ENCODE data around the gene SH3GLB1. TPM values are rescaled to one million over a fixed set of nuclear protein-coding genes. Genes with fewer than 3 reads are reported as not detected.

The SH3GLB1 gene
- total and polyA plus RNA-seq, 9 donors = 18.8 to 63.2 (median 49.5) TPM

GRCh38 chr1:86713477-86713876, 9.1 kb downstream of the SH3GLB1 start:
- no peak overlapping the region for H3K4me3 ChIP-seq
- intact Hi-C loops (cut with DNase I) = no loop called here
- TF ChIP-seq POLR2A (IDR thresholded peaks at IDR 0.05) (no peak), CTCF (IDR thresholded peaks at IDR 0.05) (no peak), EP300 (IDR thresholded peaks at IDR 0.05) (no peak)
- H3K36me3 ChIP-seq = no peaks in the 10 kb centered on the region
- no peak overlapping the region for H3K27ac ChIP-seq
- H3K4me1 ChIP-seq (ENCODE audit: insufficient read depth) = peaks cover 8% of the 10 kb centered on the region
- no peak for DNase-seq
- WGBS, 3 donors = 87% methylated on average over 3 of the region's 3 CpGs
- H3K9me3 ChIP-seq = no peaks in the 10 kb centered on the region
- no peaks in the 10 kb centered on the region for H3K27me3 ChIP-seq

GRCh38 chr1:86714159-86714558, 9.8 kb downstream of the SH3GLB1 start:
- 45 to 56% (median 48%) methylated on average over 1 of the region's 1 CpG for WGBS, 3 donors
- no peaks in the 10 kb centered on the region for H3K36me3 ChIP-seq
- H3K27me3 ChIP-seq = no peaks in the 10 kb centered on the region
- intact Hi-C loops (cut with DNase I) = no loop called here
- no peak overlapping the region for H3K27ac ChIP-seq
- H3K4me1 ChIP-seq (ENCODE audit: insufficient read depth) = peaks cover 8% of the 10 kb centered on the region
- DNase-seq = no peak
- TF ChIP-seq POLR2A (IDR thresholded peaks at IDR 0.05) (no peak), EP300 (IDR thresholded peaks at IDR 0.05) (no peak), CTCF (IDR thresholded peaks at IDR 0.05) (no peak)
- H3K9me3 ChIP-seq = no peaks in the 10 kb centered on the region
- no peak overlapping the region for H3K4me3 ChIP-seq

- WGBS, 3 donors = 70 to 80% (median 78%) methylated on average over 3 of the region's 3 CpGs
- no peak for DNase-seq
- Histone ChIP-seq H3K36me3 (no peaks in the 10 kb centered on the region), H3K9me3 (no peaks in the 10 kb centered on the region), H3K27me3 (no peaks in the 10 kb centered on the region), H3K27ac (no peak overlapping the region), H3K4me3 (no peak overlapping the region), H3K4me1 (ENCODE audit: insufficient read depth) (peaks cover 8% of the 10 kb centered on the region)
- intact Hi-C loops (cut with DNase I) = no loop called here
- TF ChIP-seq CTCF (IDR thresholded peaks at IDR 0.05) = no peak
- no peak for TF ChIP-seq POLR2A (IDR thresholded peaks at IDR 0.05)
- no peak for TF ChIP-seq EP300 (IDR thresholded peaks at IDR 0.05)
Measured at GRCh38 chr1:86714561-86715244, 10.3 kb downstream of the SH3GLB1 start.

- intact Hi-C loops (cut with DNase I) = no loop called here
- no peak for TF ChIP-seq POLR2A (IDR thresholded peaks at IDR 0.05)
- no peak for TF ChIP-seq CTCF (IDR thresholded peaks at IDR 0.05)
- Histone ChIP-seq H3K4me1 (ENCODE audit: insufficient read depth) (peaks cover 8% of the 10 kb centered on the region), H3K4me3 (no peak overlapping the region), H3K27ac (no peak overlapping the region), H3K9me3 (no peaks in the 10 kb centered on the region), H3K27me3 (no peaks in the 10 kb centered on the region), H3K36me3 (no peaks in the 10 kb centered on the region)
- no peak for DNase-seq
- 85 to 88% (median 87%) methylated on average over 2 of the region's 2 CpGs for WGBS, 3 donors
Measured at GRCh38 chr1:86718786-86719185, 14.4 kb downstream of the SH3GLB1 start.

All from ovary (tissue), 9 donors.